HepG2 (cell line): ENCODE results near the gene EHBP1. TPM values are rescaled to one million over a fixed set of nuclear protein-coding genes. Genes with fewer than 3 reads are reported as not detected.

Source experiments
- ATAC-seq: fragments of 200-7000 bp; cut with Tn5 transposase; 3 replicates; pipeline ENCODE4 v1.9.1; 2020; ENCODE audit warnings: mild to moderate bottlenecking, moderate library complexity
- BruUV-seq: library from RNA; stranded (reverse); fragments of 400-500 nt; replicated peaks from 2 replicates; lab custom pipeline; 2021; lab: Mats Ljungman, UMichigan
- CTCF ChIA-PET: fragments of 300-600 bp; formaldehyde crosslinking; extraction: SDS; loops from one replicate; lab custom pipeline; 2021; ENCODE audit warnings: low total read pairs, inconsistent platforms, low intra/inter-chr PET ratio; lab: Yijun Ruan, JAX
- POLR2A ChIA-PET: fragments of 350-600 bp; sonication (Branson Sonifier 250); formaldehyde crosslinking; loops from one replicate; lab custom pipeline; 2020; ENCODE audit warnings: antibody characterized with exemption, inconsistent platforms; lab: Yijun Ruan, JAX
- DNase-seq: peaks from one replicate; pipeline ENCODE4 v3.0.0-alpha.2; 2015; ENCODE audit warnings: low spot score
- FAIRE-seq: peaks from 3 replicates; lab custom pipeline; 2011; peaks lifted over from hg19 to GRCh38; lab: Jason Lieb, UNC
- H2AFZ ChIP-seq: one replicate; pipeline ENCODE4 v1.6.1; 2011; ENCODE audit warnings: low read length, inconsistent platforms
- H3K27ac ChIP-seq: fragments of 300-600 bp; 3 replicates; pipeline ENCODE4 v1.8.0; 2011; ENCODE audit warnings: mixed run types, mild to moderate bottlenecking, mixed read lengths, low read length, inconsistent platforms; ENCODE audit not compliant: insufficient read depth; ENCODE audit errors: extremely low read length
- H3K27me3 ChIP-seq, 2 experiments: fragments of 200-600 bp in 1 of 2; 2 replicates in 1 of 2; 3 replicates in 1 of 2; pipeline versions ENCODE4 v1.6.0 to v1.8.0; 2011; ENCODE audit warnings: low read length in 2 of 2, mild to moderate bottlenecking in 2 of 2, moderate library complexity in 2 of 2, inconsistent platforms in 1 of 2; ENCODE audit not compliant: insufficient read depth in 2 of 2, control insufficient read depth in 1 of 2
- H3K36me3 ChIP-seq, 2 experiments: fragments of 200-600 bp in 1 of 2; replicated peaks in 1 of 2; 2 replicates in 1 of 2; 3 replicates in 1 of 2; pipeline versions ENCODE4 v1.5.1 to v1.8.0; 2011; ENCODE audit warnings: low read length in 2 of 2, inconsistent platforms in 1 of 2; ENCODE audit not compliant: insufficient read depth in 2 of 2, control insufficient read depth in 1 of 2
- H3K4me1 ChIP-seq: 2 replicates; pipeline ENCODE4 v1.5.1; 2012; ENCODE audit warnings: low read length, inconsistent platforms; ENCODE audit not compliant: insufficient read depth
- H3K4me2 ChIP-seq: 2 replicates; pipeline ENCODE4 v1.6.0; 2011; ENCODE audit warnings: low read depth, low read length, inconsistent platforms
- H3K4me3 ChIP-seq, 3 experiments: fragments of 200-600 bp in 1 of 3; sonication (generic), shearing (Covaris generic) in 1 of 3; replicated peaks in 1 of 3; 2 replicates each; pipeline ENCODE4 v1.5.1; 2011 to 2016; ENCODE audit warnings: low read length in 3 of 3, inconsistent platforms in 2 of 3, low read depth in 2 of 3, mild to moderate bottlenecking in 2 of 3, control low read depth in 1 of 3, mixed read lengths in 1 of 3; ENCODE audit not compliant: insufficient read depth in 1 of 3
- H3K79me2 ChIP-seq: one replicate; pipeline ENCODE4 v1.6.1; 2011; ENCODE audit warnings: low read length, inconsistent platforms; ENCODE audit not compliant: insufficient read depth
- H3K9ac ChIP-seq: 2 replicates; pipeline ENCODE4 v1.6.0; 2011; ENCODE audit warnings: mild to moderate bottlenecking, low read depth, low read length, inconsistent platforms; ENCODE audit not compliant: insufficient read depth
- H3K9me3 ChIP-seq: 2 replicates; pipeline ENCODE4 v1.5.1; 2012; ENCODE audit warnings: mild to moderate bottlenecking, low read length
- H4K20me1 ChIP-seq: 2 replicates; pipeline ENCODE4 v1.6.0; 2011; ENCODE audit warnings: inconsistent platforms, mild to moderate bottlenecking, low read length, moderate library complexity; ENCODE audit not compliant: insufficient read depth
- RBM22 ChIP-seq: fragments of 200-400 bp; formaldehyde crosslinking; optimal IDR thresholded peaks from 2 replicates; pipeline ENCODE3; 2017; ENCODE audit warnings: mild to moderate bottlenecking, low read length, moderate library complexity
- ZNF264 ChIP-seq: sonication (generic); formaldehyde crosslinking; IDR thresholded peaks from 2 replicates; pipeline ENCODE4 v1.4.0; 2020; ENCODE audit warnings: missing genetic modification reagents
- whole genome bisulfite sequencing: methylation state at CpG from one replicate; pipeline ENCODE4 v1.1.6; 2017; ENCODE audit warnings: low lambda C conversion rate; 5-methylcytosine and 5-hydroxymethylcytosine counted together
- in situ Hi-C: cut with HindIII; loops from 2 replicates; pipeline ENCODE4 v1.10.0; 2017; ENCODE audit warnings: low pct_unique_long_range_greater_than_20kb; ENCODE audit not compliant: extremely low pct_ligation_motif_present
- intact Hi-C: fragments of 100-400 bp; cut with micrococcal nuclease; formaldehyde crosslinking; loops from one replicate; pipeline ENCODE4 v1.10.0; 2022; ENCODE audit not compliant: unreplicated experiment
- polyA plus RNA-seq, 8 experiments: library from polyadenylated mRNA; depleted of rRNA in 3 of 8; stranded (reverse) in 7 of 8; unstranded in 1 of 8; fragments of >200 nt; fragmentation: Illumina TruSeq in 4 of 8; extraction: Trizol in 4 of 8; gene quantifications; 2 replicates each; pipeline versions ENCODE4 v1.2.1 to v1.2.3, GENCODE V29; 2011 to 2016; ENCODE audit warnings: low read depth in 4 of 8, missing spikeins in 1 of 8, mixed read lengths in 1 of 8; ENCODE audit not compliant: insufficient read depth in 1 of 8
- total RNA-seq, 5 experiments: library from RNA; depleted of rRNA; stranded (reverse); fragments of >200 nt; fragmentation: Illumina TruSeq; extraction: Trizol; gene quantifications; 2 replicates each; pipeline ENCODE4 v1.2.3, GENCODE V29; 2016; ENCODE audit warnings: low read depth in 1 of 5
- TF ChIP-seq, protein P1 (sequence below): sonication (generic); formaldehyde crosslinking; IDR thresholded peaks from 2 replicates; pipeline ENCODE4 v1.4.0; 2020; ENCODE audit warnings: missing genetic modification reagents
- TF ChIP-seq, protein P2 (sequence below): IDR thresholded peaks from 2 replicates; pipeline ENCODE4 v1.6.1; 2018; ENCODE audit warnings: missing genetic modification reagents

The EHBP1 gene
- total and polyA plus RNA-seq, 2 of the 13 experiments (the other 11 are each of a cell fraction or from before 2014, with no cell fraction given): 93.5 to 146 TPM

DNA sequence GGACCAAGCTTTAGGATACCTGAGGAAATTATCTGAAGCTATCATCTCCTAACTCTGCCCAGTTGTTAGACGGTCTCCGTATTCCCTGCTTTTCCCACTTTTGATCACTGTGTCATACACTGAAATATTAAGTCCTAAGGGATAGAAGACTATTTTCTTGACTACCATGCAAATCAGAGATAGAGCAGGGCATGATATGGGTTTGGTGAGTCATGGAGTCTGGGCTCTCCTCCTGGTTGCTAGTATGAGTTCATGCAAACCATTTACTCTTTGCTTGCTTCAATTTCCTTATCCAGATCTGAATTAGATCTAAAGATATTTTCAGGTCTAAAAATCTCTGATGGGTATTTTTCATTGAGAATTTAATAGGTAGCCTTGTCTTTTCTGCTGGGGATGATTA lies 55.0 kb downstream of the EHBP1 start (continued):
- TF ChIP-seq, protein P1, sequence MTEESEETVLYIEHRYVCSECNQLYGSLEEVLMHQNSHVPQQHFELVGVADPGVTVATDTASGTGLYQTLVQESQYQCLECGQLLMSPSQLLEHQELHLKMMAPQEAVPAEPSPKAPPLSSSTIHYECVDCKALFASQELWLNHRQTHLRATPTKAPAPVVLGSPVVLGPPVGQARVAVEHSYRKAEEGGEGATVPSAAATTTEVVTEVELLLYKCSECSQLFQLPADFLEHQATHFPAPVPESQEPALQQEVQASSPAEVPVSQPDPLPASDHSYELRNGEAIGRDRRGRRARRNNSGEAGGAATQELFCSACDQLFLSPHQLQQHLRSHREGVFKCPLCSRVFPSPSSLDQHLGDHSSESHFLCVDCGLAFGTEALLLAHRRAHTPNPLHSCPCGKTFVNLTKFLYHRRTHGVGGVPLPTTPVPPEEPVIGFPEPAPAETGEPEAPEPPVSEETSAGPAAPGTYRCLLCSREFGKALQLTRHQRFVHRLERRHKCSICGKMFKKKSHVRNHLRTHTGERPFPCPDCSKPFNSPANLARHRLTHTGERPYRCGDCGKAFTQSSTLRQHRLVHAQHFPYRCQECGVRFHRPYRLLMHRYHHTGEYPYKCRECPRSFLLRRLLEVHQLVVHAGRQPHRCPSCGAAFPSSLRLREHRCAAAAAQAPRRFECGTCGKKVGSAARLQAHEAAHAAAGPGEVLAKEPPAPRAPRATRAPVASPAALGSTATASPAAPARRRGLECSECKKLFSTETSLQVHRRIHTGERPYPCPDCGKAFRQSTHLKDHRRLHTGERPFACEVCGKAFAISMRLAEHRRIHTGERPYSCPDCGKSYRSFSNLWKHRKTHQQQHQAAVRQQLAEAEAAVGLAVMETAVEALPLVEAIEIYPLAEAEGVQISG (CRISPR knock-in tag): no peak

DNA sequence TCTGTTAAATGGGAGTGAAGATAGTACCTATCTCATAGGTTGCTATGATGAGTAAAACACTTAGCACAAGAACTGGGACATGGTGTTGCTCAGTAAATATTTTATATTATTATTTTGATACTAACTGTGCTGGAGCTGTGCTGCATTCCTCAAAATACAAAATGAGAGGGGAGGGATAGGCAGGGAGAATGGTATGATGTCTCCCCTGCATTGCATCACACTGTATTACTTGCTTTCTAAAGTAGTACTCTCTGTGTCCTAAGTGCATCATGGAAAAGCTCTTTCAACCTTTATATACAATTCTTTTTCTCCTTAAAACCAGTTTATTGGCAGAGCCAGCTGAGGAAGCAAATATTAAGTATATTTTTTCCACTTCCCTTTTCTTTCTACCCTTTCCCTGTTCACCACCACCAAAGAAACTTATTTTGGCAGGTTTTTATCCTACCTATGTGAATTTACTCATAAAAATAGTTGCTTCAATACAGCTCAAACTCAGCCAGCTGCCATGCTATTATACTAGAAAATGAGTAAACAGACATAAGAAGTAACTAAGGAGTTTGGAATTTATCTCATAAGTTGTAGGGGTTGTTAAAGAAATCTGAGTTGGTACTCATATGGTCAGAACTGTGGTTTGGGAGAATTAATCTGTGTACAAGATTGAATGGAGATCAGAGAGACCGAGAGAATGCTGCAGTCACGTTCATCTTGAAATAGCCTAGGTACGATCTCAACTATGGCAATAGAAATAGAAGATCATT lies 60.3 kb downstream of the EHBP1 start:
- ChIA-PET POLR2A (no interaction called here), CTCF (no interaction called here)
- Histone ChIP-seq H3K79me2 (peaks cover 80% of the 10 kb centered on the region), H3K4me1 (peaks cover 28% of the 10 kb centered on the region; the same call in 1 of the 2 replicates), H3K36me3 (peaks cover 10 to 70% of the 10 kb centered on the region in 2 experiments), H3K9me3 (no peaks in the 10 kb centered on the region), H3K4me3 (no peak overlapping the region), H4K20me1 (peaks cover 42% of the 10 kb centered on the region; the same call in 1 of the 2 replicates), H3K9ac (no peak overlapping the region), H3K4me2 (no peak overlapping the region), H3K27me3 (no peaks in the 10 kb centered on the region), H2AFZ (no peak overlapping the region), H3K27ac (no peak overlapping the region)
- in situ Hi-C loops (no loop called here), intact Hi-C loops (no loop called here)
- DNase-seq (no peak), ATAC-seq (no peak), FAIRE-seq (no peak)
- TF ChIP-seq, protein P2, sequence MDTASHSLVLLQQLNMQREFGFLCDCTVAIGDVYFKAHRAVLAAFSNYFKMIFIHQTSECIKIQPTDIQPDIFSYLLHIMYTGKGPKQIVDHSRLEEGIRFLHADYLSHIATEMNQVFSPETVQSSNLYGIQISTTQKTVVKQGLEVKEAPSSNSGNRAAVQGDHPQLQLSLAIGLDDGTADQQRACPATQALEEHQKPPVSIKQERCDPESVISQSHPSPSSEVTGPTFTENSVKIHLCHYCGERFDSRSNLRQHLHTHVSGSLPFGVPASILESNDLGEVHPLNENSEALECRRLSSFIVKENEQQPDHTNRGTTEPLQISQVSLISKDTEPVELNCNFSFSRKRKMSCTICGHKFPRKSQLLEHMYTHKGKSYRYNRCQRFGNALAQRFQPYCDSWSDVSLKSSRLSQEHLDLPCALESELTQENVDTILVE (CRISPR knock-in tag): no peak
- peak; percentile 70 for TF ChIP-seq RBM22
- TF ChIP-seq ZNF264 (CRISPR knock-in tag): no peak
- TSS peak; percentile 6 for BruUV-seq
- 96% methylated on average over 3 of the region's 3 CpGs for WGBS
